Common myeloid progenitor, CD34-positive (primary cell): ENCODE measurements around the gene HAPLN1. TPM values are rescaled to one million over a fixed set of nuclear protein-coding genes. Genes with fewer than 3 reads are reported as not detected.

Experiments
- CTCF ChIA-PET: fragments of 350-600 bp; sonication (Branson Sonifier 250); formaldehyde crosslinking; loops from one replicate; lab custom pipeline; 2021; ENCODE audit warnings: antibody characterized with exemption; lab: Charles Lee
- POLR2A ChIA-PET: fragments of 350-600 bp; sonication (Branson Sonifier 250); formaldehyde crosslinking; loops from one replicate; lab custom pipeline; 2021; ENCODE audit warnings: antibody characterized with exemption; lab: Charles Lee
- DNase-seq, 3 donors: peaks; one replicate each; pipeline versions ENCODE4 v3.0.0 to v3.0.0-alpha.2; 2013
- H3K27ac ChIP-seq, 2 experiments: 1 replicate in 1 of 2; 2 replicates in 1 of 2; pipeline ENCODE4 v1.7.0; 2013; ENCODE audit warnings: inconsistent platforms in 2 of 2, low read length in 2 of 2, mild to moderate bottlenecking in 2 of 2, low read depth in 1 of 2, moderate library complexity in 1 of 2; ENCODE audit not compliant: severe bottlenecking in 2 of 2, insufficient read depth in 1 of 2, poor library complexity in 1 of 2
- H3K27me3 ChIP-seq, 5 experiments: replicated peaks in 2 of 5; 1 replicate in 3 of 5; 2 replicates in 2 of 5; pipeline versions ENCODE4 v1.6.1 to v1.7.0; 2013; ENCODE audit warnings: low read length in 4 of 5, mild to moderate bottlenecking in 2 of 5, moderate library complexity in 2 of 5, inconsistent platforms in 1 of 5; ENCODE audit not compliant: insufficient read depth in 5 of 5, control insufficient read depth in 4 of 5
- H3K36me3 ChIP-seq, 4 experiments: 1 replicate in 2 of 4; 2 replicates in 2 of 4; pipeline versions ENCODE4 v1.6.1 to v1.7.0; 2013; ENCODE audit warnings: low read length in 3 of 4, control low read depth in 1 of 4, mild to moderate bottlenecking in 1 of 4; ENCODE audit not compliant: control insufficient read depth in 4 of 4, insufficient read depth in 4 of 4
- H3K4me1 ChIP-seq, 4 experiments: 1 replicate in 3 of 4; 2 replicates in 1 of 4; pipeline versions ENCODE4 v1.6.1 to v1.7.1; 2013; ENCODE audit warnings: low read length in 3 of 4, mild to moderate bottlenecking in 3 of 4, control low read depth in 1 of 4, inconsistent platforms in 1 of 4, moderate library complexity in 1 of 4; ENCODE audit not compliant: control insufficient read depth in 4 of 4, insufficient read depth in 4 of 4; ENCODE audit errors: control extremely low read depth in 1 of 4
- H3K4me3 ChIP-seq, 7 experiments: 1 replicate in 4 of 7; 2 replicates in 3 of 7; pipeline versions ENCODE4 v1.5.1 to v1.7.0; 2013; ENCODE audit warnings: mild to moderate bottlenecking in 7 of 7, low read length in 6 of 7, moderate library complexity in 6 of 7, inconsistent platforms in 2 of 7, low read depth in 2 of 7, control low read depth in 1 of 7; ENCODE audit not compliant: insufficient read depth in 4 of 7, control insufficient read depth in 1 of 7; ENCODE audit errors: extremely low read depth in 1 of 7
- H3K9me3 ChIP-seq, 5 experiments: 1 replicate in 4 of 5; 2 replicates in 1 of 5; pipeline versions ENCODE4 v1.6.1 to v1.7.1; 2013; ENCODE audit warnings: low read length in 4 of 5, mild to moderate bottlenecking in 2 of 5, inconsistent platforms in 1 of 5, low read depth in 1 of 5, moderate library complexity in 1 of 5; ENCODE audit not compliant: control insufficient read depth in 4 of 5, insufficient read depth in 2 of 5; ENCODE audit errors: control extremely low read depth in 1 of 5
- WGBS: methylation state at CpG from one replicate; pipeline ENCODE4 v1.1.5; 2013; ENCODE audit not compliant: insufficient coverage; 5-methylcytosine and 5-hydroxymethylcytosine counted together
- polyA plus RNA-seq: library from polyadenylated mRNA; unstranded; fragments of 120-200 nt; gene quantifications from one replicate; pipeline ENCODE4 v1.2.1, GENCODE V29; 2013

The HAPLN1 gene
- not detected for polyA plus RNA-seq

DNA sequence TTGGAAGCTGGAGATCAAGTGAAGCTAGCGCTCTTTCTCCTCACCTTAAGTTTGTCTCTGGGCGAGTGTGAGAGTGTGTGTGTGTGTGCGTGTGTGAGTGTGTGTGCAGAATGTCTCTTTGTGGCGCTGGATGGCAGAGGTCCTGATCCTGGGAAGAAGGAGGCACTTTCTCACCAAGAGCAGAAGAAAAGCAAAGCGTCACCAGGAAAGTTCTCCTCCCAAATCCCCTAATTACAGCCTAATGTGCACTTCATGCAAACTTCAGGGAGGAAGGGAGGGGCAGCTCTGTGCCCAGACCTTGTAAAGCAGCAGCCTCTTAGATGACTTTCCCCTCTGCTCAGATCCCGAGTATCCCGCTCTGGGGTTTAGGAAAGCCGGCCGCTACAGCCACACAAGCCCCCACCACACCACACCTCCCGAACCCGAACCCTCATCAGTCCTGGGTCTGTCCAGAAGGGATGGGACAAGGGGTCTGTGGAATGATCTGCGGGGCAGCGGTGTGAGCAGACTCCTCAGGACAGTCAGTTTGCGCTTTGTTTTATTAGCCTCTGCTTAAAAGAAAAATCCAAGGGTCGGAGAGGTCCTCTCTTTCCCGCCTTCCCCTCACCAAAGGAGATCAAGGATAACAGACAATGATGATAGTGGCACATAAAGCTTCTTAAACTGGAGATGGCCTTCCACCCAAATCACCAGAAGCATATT, at the start of gene HAPLN1:
HAPLN1 (minus strand) TSS at position 20 of the 702 bp plus-strand sequence. CDS start 47,332 bp downstream, outside the sequence.
- Histone ChIP-seq H3K36me3 (no peaks in the 10 kb centered on the region), H3K4me1 (peaks cover 2 to 11% (median 10%) of the 10 kb centered on the region in 4 experiments), H3K27me3 (peaks cover 0 to 35% (median 19%) of the 10 kb centered on the region in 5 experiments), H3K9me3 (no peaks in the 10 kb centered on the region), H3K4me3 (peak within 1 kb of the TSS in 6 of 7 experiments; percentile 34 to 74 (median 64)), H3K27ac (no peak within 1 kb of the TSS)
- 36% methylated on average over 7 of the region's 16 CpGs for WGBS
- POLR2A ChIA-PET, result no interaction called here
- DNase-seq, result peak in 1 of 3 donors; percentile 5
- CTCF ChIA-PET, result interaction anchor here (1.0 to 3.5 kb wide), 3 partner anchors 9 to 552 kb away, joined by 3 to 14 read pairs (median 5); no protein-coding TSS in a partner anchor

- no peak overlapping the region for H3K4me3 ChIP-seq
- no CpG with 5 or more reads among the region's 3 CpGs for WGBS
- no peaks in the 10 kb centered on the region for H3K27me3 ChIP-seq
- H3K27ac ChIP-seq, result no peak overlapping the region
- CTCF ChIA-PET, result no interaction called here
- POLR2A ChIA-PET, result no interaction called here
- H3K36me3 ChIP-seq, result no peaks in the 10 kb centered on the region
- DNase-seq, result no peak
- no peaks in the 10 kb centered on the region for H3K4me1 ChIP-seq
- peaks cover 0 to 17% (median 6%) of the 10 kb centered on the region in 5 experiments for H3K9me3 ChIP-seq
Observed at GRCh38 chr5:83767409-83767992, 46.8 kb upstream of the HAPLN1 start.

DNA sequence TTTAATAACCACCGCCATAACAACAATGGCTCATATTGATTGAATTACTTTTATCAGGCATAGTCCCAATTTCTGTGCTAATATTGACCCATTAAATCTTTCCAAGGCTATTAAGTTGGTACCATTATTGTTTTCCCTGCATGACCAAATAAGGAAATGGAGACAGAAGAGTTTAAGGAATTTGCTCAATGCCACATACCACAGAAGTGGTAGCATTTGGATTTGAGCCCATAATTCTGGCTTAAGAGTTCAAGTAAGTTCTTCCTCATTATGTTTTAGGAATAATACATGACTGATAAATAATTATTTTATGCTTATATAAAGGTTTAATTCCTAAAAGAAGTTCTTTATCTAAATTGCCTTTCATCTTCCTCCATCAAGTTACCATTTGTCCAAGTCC, 43.4 kb upstream of the HAPLN1 start:
- CTCF ChIA-PET, result no interaction called here
- WGBS, result 40% methylated on average over 1 of the region's 1 CpG
- DNase-seq, result no peak
- H3K36me3 ChIP-seq, result no peaks in the 10 kb centered on the region
- POLR2A ChIA-PET, result no interaction called here
- no peak overlapping the region for H3K27ac ChIP-seq
- no peak overlapping the region for H3K4me3 ChIP-seq
- H3K4me1 ChIP-seq, result no peaks in the 10 kb centered on the region
- no peaks in the 10 kb centered on the region for H3K27me3 ChIP-seq
- peaks cover 0 to 17% (median 6%) of the 10 kb centered on the region in 5 experiments for H3K9me3 ChIP-seq

GRCh38 chr5:83760579-83760978, 39.9 kb upstream of the HAPLN1 start:
- Histone ChIP-seq H3K4me3 (no peak overlapping the region), H3K4me1 (no peaks in the 10 kb centered on the region), H3K27me3 (no peaks in the 10 kb centered on the region), H3K9me3 (peaks cover 0 to 3% (median 0%) of the 10 kb centered on the region in 5 experiments), H3K27ac (no peak overlapping the region), H3K36me3 (no peaks in the 10 kb centered on the region)
- POLR2A ChIA-PET, result no interaction called here
- WGBS, result 97% methylated on average over 3 of the region's 4 CpGs
- no peak for DNase-seq
- CTCF ChIA-PET, result no interaction called here

- Histone ChIP-seq H3K4me3 (no peak overlapping the region), H3K27ac (no peak overlapping the region), H3K9me3 (peaks cover 0 to 6% (median 0%) of the 10 kb centered on the region in 5 experiments), H3K36me3 (no peaks in the 10 kb centered on the region), H3K4me1 (no peaks in the 10 kb centered on the region), H3K27me3 (no peaks in the 10 kb centered on the region)
- WGBS, result no CpG with 5 or more reads among the region's 1 CpG
- CTCF ChIA-PET, result interaction anchor here (1.5 kb wide), 1 partner anchor 12 kb away, joined by 3 read pairs; no protein-coding TSS in a partner anchor
- DNase-seq, result no peak
- POLR2A ChIA-PET, result no interaction called here
Observed at GRCh38 chr5:83752700-83753099, 32.0 kb upstream of the HAPLN1 start.

DNA sequence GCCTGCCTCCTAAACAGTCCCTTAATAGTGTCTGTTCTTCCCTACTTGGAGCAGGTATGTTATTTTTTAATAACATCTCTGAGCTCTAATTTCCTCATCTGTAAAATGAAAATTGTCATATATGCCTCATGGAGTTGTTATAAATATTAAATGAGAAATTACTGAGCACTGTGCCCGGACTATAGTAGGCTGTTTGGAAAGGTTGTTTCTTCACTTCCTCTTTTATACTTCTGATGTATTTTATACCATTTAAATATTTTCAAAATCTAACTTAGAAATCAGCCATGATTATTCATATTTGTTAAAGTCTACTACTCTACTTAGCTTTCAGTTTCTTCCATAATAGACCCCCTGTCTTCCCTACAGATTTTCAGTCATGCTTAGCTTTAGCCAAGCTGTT, 30.5 kb upstream of the HAPLN1 start:
- WGBS, result no CpG with 5 or more reads among the region's 1 CpG
- Histone ChIP-seq H3K9me3 (peaks cover 0 to 6% (median 0%) of the 10 kb centered on the region in 5 experiments), H3K36me3 (no peaks in the 10 kb centered on the region), H3K27ac (no peak overlapping the region), H3K27me3 (no peaks in the 10 kb centered on the region), H3K4me3 (no peak overlapping the region), H3K4me1 (no peaks in the 10 kb centered on the region)
- POLR2A ChIA-PET, result no interaction called here
- CTCF ChIA-PET, result no interaction called here
- DNase-seq, result no peak

GRCh38 chr5:83750749-83751148, 30.1 kb upstream of the HAPLN1 start:
- CTCF ChIA-PET, result no interaction called here
- 100% methylated on average over 1 of the region's 1 CpG for WGBS

More at GRCh38 chr5:83750749-83751148, 30.1 kb upstream of the HAPLN1 start:
- Histone ChIP-seq H3K27ac (no peak overlapping the region), H3K4me1 (peaks cover 0 to under 1% (median 0%) of the 10 kb centered on the region in 4 experiments), H3K9me3 (peaks cover 0 to 6% (median 0%) of the 10 kb centered on the region in 5 experiments), H3K4me3 (no peak overlapping the region), H3K36me3 (no peaks in the 10 kb centered on the region), H3K27me3 (no peaks in the 10 kb centered on the region)
- peak in 2 of 3 donors; percentile 13 to 14 for DNase-seq
- POLR2A ChIA-PET, result no interaction called here
